UCSD-AML1 (cell line): ENCODE results near the gene SNTB2.
A peak's percentile ranks its signal among the peaks of the same experiment; 100 is the strongest.

Source experiments
- DNase-seq: peaks from one replicate; lab custom pipeline; 2025; ENCODE audit not compliant: unreplicated experiment; lab: John Stamatoyannopoulos, UW

Gene SNTB2

GRCh38 chr16:69338557-69339288 lies 151.8 kb downstream of the SNTB2 start:
- no peak for DNase-seq

DNA sequence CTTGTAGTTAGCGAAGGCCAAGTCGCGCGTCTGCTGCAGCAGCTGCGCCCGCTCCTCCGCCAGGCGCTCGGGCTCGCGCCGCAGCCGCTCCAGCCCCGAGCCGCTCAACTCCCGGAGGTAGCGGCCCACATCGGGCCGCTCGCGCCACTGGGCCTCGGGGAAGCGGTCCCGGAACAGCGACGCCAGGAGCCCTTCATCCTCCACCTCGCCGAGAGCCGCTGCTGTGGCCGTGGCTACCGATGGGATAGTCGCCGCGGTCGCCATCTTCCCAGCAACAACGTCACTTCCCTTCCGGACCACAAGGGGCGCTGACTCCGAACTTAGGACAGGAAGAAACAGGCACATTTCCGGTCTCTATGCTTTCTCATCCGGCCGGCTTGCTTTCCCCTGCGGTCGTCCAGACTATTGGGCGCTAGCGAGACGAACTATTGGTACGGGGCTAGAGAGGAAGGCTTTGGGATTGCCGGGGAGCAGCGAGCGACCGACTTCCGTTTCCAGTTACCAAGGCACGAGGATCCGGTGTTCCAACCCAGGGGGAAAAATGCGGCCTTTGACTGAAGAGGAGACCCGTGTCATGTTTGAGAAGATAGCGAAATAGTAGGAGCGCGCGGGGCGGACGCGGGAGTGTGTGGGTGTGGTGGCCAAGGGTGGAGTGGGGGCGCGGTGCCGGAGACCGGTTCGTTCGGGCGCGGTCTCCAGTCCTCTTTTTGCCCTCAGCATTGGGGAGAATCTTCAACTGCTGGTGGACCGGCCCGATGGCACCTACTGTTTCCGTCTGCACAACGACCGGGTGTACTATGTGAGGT lies 152.5 kb downstream of the SNTB2 start, which contains the start of the genes COG8 and NIP7:
Gene COG8, minus strand, starts transcription at position 276 of the 806 bp plus-strand sequence. Its CDS starts 12 bp downstream, at position 264.
Gene NIP7, plus strand, starts transcription at position 484 of the 806 bp plus-strand sequence. Its CDS starts 58 bp downstream, at position 542.
- DNase-seq: peak; percentile 95

GRCh38 chr16:69340095-69340644 lies 153.2 kb downstream of the SNTB2 start:
- no peak for DNase-seq

DNA sequence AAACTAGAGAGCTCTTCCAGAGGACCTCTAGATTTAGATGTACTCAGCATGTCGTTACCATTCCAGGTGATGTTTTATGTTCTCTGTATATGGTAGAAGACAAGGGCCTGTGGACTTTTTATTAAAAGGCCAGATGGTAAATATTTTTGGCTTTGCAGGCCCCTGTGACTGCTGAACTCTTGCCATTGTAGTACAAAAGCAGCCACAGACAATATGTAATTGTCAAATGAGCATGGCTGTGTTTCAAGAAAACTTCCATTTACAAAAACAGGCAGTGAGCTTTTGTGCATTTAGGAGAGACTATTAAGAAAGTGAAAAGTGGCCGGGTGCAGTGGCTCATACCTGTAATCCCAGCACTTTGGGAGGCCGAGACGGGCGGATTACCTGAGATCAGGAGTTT lies 157.2 kb downstream of the SNTB2 start:
- no peak for DNase-seq

DNA sequence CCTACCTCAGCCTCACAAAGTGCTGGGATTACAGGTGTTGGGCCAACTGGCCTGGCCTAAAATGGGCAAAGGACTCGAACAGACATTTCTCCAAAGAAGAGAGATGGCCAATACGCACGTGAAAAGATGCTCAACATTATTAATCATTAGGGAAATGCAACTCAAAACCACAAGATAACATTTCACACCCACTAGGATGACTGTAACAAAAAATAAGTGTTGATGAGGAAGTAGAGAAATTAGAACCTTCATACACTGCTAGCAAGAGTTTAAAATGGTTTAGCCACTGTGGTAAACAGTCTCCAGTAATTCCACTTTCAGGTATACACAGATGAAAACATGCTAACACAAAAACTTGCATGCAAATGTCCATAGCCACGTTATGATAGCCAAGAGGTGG lies 159.0 kb downstream of the SNTB2 start:
- DNase-seq: no peak

DNA sequence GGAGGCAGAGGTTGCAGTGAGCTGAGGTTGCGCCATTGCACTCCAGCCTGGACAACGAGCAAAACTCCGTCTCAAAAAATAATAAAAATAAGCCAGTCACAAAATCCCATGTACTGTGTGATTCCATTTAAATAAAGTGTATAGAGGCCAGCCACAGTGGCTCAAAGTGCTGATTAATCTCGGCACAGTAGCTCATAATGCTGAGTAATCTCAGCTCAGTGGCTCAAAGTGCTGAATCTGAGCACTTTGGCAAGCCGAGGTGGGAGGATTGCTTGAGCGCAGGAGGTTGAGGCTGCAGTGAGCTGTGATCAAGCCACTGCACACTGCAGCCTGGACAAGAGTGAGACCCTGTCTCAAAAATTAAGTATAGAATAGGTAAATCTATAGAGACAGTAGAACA lies 159.7 kb downstream of the SNTB2 start:
- no peak for DNase-seq

- no peak for DNase-seq
Observed at GRCh38 chr16:69348222-69348621, 161.3 kb downstream of the SNTB2 start.

GRCh38 chr16:69349536-69349935 lies 162.6 kb downstream of the SNTB2 start:
- no peak for DNase-seq

GRCh38 chr16:69350536-69351133 lies 163.7 kb downstream of the SNTB2 start:
- DNase-seq: no peak

- no peak for DNase-seq
Observed at GRCh38 chr16:69351309-69352027, 164.5 kb downstream of the SNTB2 start, which contains the start of gene TMED6. Gene TMED6, minus strand, starts transcription at chr16:69351786. Its CDS starts 33 bp downstream, at chr16:69351753.
